ENCODE measurements around the gene PARN. TPM values are rescaled to one million over a fixed set of nuclear protein-coding genes. Genes with fewer than 3 reads are reported as not detected.
"Not testable (repeated sequence)": the region's sequence is repeated elsewhere in the genome, so short reads cannot be mapped to it uniquely, and the experiment has no call there.

The PARN gene
- total RNA-seq, 1 donor from 2014 or later, result 24.5 TPM

DNA sequence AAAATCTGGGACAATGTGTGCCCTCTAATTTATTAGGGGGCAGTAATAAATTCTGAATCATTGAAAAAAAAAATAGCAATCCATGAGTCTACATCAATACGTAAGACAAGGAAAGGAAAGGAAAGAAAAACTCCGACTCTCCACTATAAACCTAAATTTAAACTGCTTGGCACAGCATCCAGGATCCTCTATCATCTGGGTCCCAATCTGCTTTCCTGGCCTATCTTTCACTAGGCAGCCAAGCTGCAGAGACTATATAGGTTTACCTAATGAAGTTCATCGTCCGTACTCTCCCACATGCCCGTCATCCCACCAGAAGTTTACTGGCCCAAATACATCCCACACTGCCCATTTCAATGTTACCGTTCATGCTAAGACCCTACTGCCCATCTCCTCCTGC lies 179.2 kb downstream of the PARN start:
- no peak overlapping the region for H3K9ac ChIP-seq (ENCODE audit: low read depth in 1 of 3, low read length in 3 of 3)
- no peak overlapping the region for H3K4me3 ChIP-seq (ENCODE audit: low read length in 3 of 3)
- H3K36me3 ChIP-seq (ENCODE audit: control insufficient read depth in 3 of 3, insufficient read depth in 3 of 3, low read length in 3 of 3), result peaks cover 0 to 3% (median 0%) of the 10 kb centered on the region in 3 donors
- H3K27ac ChIP-seq (ENCODE audit: low read depth, low read length), result no peak overlapping the region
- peaks cover 1 to 5% (median 3%) of the 10 kb centered on the region in 3 donors for H3K4me1 ChIP-seq (ENCODE audit: control insufficient read depth in 3 of 3, insufficient read depth in 3 of 3, low read length in 3 of 3)
- H3K27me3 ChIP-seq (ENCODE audit: control insufficient read depth in 3 of 3, insufficient read depth in 3 of 3, low read length in 3 of 3), result no peaks in the 10 kb centered on the region
- H3K9me3 ChIP-seq (ENCODE audit: control insufficient read depth in 3 of 3, low read length in 3 of 3), result no peaks in the 10 kb centered on the region

DNA sequence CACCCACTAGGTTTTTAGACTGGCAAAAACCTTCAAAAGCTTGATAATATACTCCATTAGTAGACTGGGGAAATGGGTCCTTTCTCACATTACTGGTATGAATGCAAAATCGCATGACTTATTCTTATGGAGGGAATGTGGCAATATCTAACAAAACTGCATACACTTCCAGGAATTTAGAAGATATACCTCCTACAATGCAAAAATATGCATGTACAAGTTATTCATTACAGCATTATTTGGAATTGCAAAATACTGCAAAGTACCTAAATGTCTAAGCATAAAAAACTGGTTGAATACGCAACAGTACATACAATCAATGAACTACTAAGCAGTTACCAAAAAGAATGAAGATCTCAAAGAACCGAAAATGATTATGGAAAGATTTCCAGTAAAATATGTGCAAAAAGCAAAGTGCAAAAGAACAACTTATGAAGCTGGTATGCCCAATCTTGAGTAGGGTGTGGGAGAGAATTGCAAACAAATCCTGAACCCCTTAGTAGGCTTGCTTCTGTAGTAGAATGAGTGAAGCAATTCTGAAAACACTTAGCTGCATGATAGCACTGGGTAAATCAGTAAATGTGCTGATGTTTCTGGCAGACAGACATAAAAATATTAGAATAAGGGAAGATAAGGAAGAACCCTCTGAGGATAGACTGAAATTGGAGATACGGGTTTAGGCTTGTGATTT lies 180.1 kb downstream of the PARN start:
- no peak overlapping the region for H3K9ac ChIP-seq (ENCODE audit: low read depth in 1 of 3, low read length in 3 of 3)
- peaks cover 0 to 6% (median 3%) of the 10 kb centered on the region in 3 donors for H3K4me1 ChIP-seq (ENCODE audit: control insufficient read depth in 3 of 3, insufficient read depth in 3 of 3, low read length in 3 of 3)
- H3K4me3 ChIP-seq (ENCODE audit: low read length in 3 of 3), result no peak overlapping the region
- H3K27me3 ChIP-seq (ENCODE audit: control insufficient read depth in 3 of 3, insufficient read depth in 3 of 3, low read length in 3 of 3), result no peaks in the 10 kb centered on the region
- no peak overlapping the region for H3K27ac ChIP-seq (ENCODE audit: low read depth, low read length)
- H3K9me3 ChIP-seq (ENCODE audit: control insufficient read depth in 3 of 3, low read length in 3 of 3), result no peaks in the 10 kb centered on the region
- H3K36me3 ChIP-seq (ENCODE audit: control insufficient read depth in 3 of 3, insufficient read depth in 3 of 3, low read length in 3 of 3), result peaks cover 0 to 3% (median 0%) of the 10 kb centered on the region in 3 donors

DNA sequence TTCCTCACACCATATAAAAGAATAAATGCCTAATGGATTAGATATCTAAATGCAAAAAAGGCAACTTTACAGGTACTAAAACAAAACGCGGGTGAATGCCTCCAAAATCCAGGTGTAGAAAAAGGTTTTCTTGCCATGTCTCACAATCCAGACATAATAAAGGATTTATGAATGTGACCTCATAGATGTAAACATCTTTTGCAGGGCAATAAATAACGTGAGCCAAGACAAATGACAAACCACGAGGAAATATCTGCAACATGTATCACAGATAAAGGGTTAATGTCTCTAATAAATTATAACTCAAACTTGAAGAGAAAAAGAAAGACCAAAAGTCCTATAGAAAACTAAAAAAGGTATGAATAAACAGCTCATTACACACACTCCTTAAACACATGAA lies 180.7 kb downstream of the PARN start:
- H3K27ac ChIP-seq (ENCODE audit: low read depth, low read length), result no peak overlapping the region
- H3K4me3 ChIP-seq (ENCODE audit: low read length in 3 of 3), result no peak overlapping the region
- no peaks in the 10 kb centered on the region for H3K27me3 ChIP-seq (ENCODE audit: control insufficient read depth in 3 of 3, insufficient read depth in 3 of 3, low read length in 3 of 3)
- peaks cover 0 to 6% (median 3%) of the 10 kb centered on the region in 3 donors for H3K4me1 ChIP-seq (ENCODE audit: control insufficient read depth in 3 of 3, insufficient read depth in 3 of 3, low read length in 3 of 3)
- peaks cover 0 to 3% (median 0%) of the 10 kb centered on the region in 3 donors for H3K36me3 ChIP-seq (ENCODE audit: control insufficient read depth in 3 of 3, insufficient read depth in 3 of 3, low read length in 3 of 3)
- no peaks in the 10 kb centered on the region for H3K9me3 ChIP-seq (ENCODE audit: control insufficient read depth in 3 of 3, low read length in 3 of 3)
- H3K9ac ChIP-seq (ENCODE audit: low read depth in 1 of 3, low read length in 3 of 3), result no peak overlapping the region

DNA sequence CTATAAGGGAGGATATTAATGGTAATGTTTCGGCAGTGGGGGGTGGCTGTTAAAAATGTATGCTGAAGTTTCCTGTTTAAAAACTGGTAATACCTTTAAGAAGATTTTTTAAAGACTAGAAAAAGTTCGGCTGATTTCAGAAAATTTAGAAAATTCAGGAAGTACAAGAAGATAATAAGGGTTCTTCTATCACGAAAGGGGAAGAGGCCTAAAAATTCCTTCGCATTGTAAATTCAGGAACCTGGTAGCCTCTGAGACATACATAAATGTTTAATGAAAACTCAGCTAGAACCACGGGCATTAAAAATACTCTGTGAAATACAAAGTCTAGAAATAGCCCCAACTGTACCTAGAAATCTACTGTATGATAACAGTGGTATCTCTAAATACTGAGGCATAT lies 181.2 kb downstream of the PARN start:
- Histone ChIP-seq H3K9me3 (ENCODE audit: control insufficient read depth in 3 of 3, low read length in 3 of 3) (no peaks in the 10 kb centered on the region), H3K4me3 (ENCODE audit: low read length in 3 of 3) (no peak overlapping the region), H3K27me3 (ENCODE audit: control insufficient read depth in 3 of 3, insufficient read depth in 3 of 3, low read length in 3 of 3) (no peaks in the 10 kb centered on the region), H3K36me3 (ENCODE audit: control insufficient read depth in 3 of 3, insufficient read depth in 3 of 3, low read length in 3 of 3) (peaks cover 0 to 3% (median 0%) of the 10 kb centered on the region in 3 donors), H3K9ac (ENCODE audit: low read depth in 1 of 3, low read length in 3 of 3) (no peak overlapping the region), H3K27ac (ENCODE audit: low read depth, low read length) (no peak overlapping the region), H3K4me1 (ENCODE audit: control insufficient read depth in 3 of 3, insufficient read depth in 3 of 3, low read length in 3 of 3) (peaks cover 0 to 6% (median 3%) of the 10 kb centered on the region in 3 donors)

DNA sequence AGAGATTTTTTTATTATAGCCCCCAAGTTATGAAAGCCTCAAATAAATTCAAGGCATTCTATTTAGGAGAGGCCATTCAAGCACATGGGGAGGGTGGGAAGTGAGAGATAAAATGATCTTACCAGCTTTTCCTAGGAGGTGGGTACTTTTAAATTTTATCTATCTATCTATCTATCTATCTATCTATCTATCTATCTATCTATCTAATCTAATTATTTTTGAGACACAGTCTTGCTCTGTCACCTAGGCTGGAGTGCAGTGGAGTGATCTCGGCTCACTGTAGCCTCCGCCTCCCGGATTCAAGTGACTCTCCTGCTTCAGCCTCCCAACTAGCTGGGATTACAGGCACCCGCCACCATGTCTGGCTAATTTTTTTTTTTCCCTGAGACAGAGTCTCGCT lies 182.3 kb downstream of the PARN start:
- Histone ChIP-seq H3K27ac (ENCODE audit: low read depth, low read length) (no peak overlapping the region), H3K27me3 (ENCODE audit: control insufficient read depth in 3 of 3, insufficient read depth in 3 of 3, low read length in 3 of 3) (no peaks in the 10 kb centered on the region), H3K9ac (ENCODE audit: low read depth in 1 of 3, low read length in 3 of 3) (no peak overlapping the region), H3K36me3 (ENCODE audit: control insufficient read depth in 3 of 3, insufficient read depth in 3 of 3, low read length in 3 of 3) (peaks cover 0 to 3% (median 0%) of the 10 kb centered on the region in 3 donors), H3K9me3 (ENCODE audit: control insufficient read depth in 3 of 3, low read length in 3 of 3) (no peaks in the 10 kb centered on the region), H3K4me3 (ENCODE audit: low read length in 3 of 3) (no peak overlapping the region), H3K4me1 (ENCODE audit: control insufficient read depth in 3 of 3, insufficient read depth in 3 of 3, low read length in 3 of 3) (peaks cover 0 to 6% (median 3%) of the 10 kb centered on the region in 3 donors)

DNA sequence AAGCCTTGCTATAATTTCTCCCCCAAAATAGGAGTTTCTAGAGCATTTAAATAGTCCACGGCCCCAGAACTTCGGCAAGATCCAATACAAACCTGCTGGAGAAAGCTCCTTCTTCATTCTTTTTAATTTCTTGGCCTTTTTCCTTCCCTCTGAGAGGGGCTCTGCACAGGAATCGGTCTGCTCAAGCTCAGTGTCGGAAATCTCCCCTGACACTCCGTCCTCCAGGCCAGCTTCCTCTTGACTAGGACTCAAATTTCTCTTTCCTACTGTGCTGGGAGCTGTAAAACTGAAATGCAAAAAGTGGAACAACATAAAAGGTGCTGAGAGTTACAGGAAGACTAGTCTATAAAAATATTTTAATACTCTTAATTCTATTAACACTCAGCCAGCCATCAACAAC lies 183.3 kb downstream of the PARN start:
- Histone ChIP-seq H3K9me3 (ENCODE audit: control insufficient read depth in 3 of 3, low read length in 3 of 3) (no peaks in the 10 kb centered on the region), H3K27me3 (ENCODE audit: control insufficient read depth in 3 of 3, insufficient read depth in 3 of 3, low read length in 3 of 3) (no peaks in the 10 kb centered on the region), H3K27ac (ENCODE audit: low read depth, low read length) (no peak overlapping the region), H3K4me3 (ENCODE audit: low read length in 3 of 3) (no peak overlapping the region), H3K36me3 (ENCODE audit: control insufficient read depth in 3 of 3, insufficient read depth in 3 of 3, low read length in 3 of 3) (peaks cover 0 to 3% (median 0%) of the 10 kb centered on the region in 3 donors), H3K4me1 (ENCODE audit: control insufficient read depth in 3 of 3, insufficient read depth in 3 of 3, low read length in 3 of 3) (peaks cover 2 to 11% (median 8%) of the 10 kb centered on the region in 3 donors), H3K9ac (ENCODE audit: low read depth in 1 of 3, low read length in 3 of 3) (peak overlapping the region in 1 of 3 donors; percentile 59)

DNA sequence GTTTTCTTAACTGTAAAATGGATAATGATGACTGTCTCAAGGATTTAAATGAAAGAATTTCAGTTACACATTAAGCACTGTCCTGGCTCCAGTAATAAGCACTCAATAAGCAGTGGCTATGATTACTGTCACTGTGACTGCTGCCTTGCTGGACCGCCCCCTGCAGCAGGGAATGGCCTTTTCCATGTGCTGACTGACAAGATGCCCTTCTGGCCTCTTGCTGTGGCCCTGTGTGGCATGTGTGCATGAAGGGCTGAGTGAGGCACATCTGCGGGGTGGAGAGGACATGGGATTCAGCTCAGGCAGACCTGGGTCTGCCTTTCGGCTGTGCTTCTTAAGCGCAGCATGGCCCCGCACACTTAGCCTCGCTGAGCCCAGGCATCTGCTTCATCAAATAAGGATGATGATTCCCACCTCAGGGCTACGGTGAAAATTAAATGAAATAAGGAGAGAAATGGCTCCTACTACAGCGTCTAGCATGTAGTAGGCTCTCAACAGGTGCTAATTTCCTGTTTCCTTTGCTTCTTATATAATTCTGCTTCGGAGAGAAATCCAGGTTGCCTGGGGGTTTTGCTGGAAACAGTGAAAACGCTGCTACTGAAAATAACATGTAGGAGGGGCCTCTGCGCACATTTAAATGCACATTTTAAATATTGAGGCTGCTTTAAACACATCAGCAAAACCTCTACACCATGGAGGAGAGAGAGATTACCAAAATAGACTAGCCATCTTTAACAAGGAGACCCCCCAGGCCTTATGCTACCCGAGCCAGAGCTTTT lies 183.9 kb downstream of the PARN start:
- H3K9ac ChIP-seq (ENCODE audit: low read depth in 1 of 3, low read length in 3 of 3), result peak overlapping the region in 1 of 3 donors; percentile 59
- no peaks in the 10 kb centered on the region for H3K27me3 ChIP-seq (ENCODE audit: control insufficient read depth in 3 of 3, insufficient read depth in 3 of 3, low read length in 3 of 3)
- H3K4me1 ChIP-seq (ENCODE audit: control insufficient read depth in 3 of 3, insufficient read depth in 3 of 3, low read length in 3 of 3), result peaks cover 6 to 15% (median 14%) of the 10 kb centered on the region in 3 donors
- H3K27ac ChIP-seq (ENCODE audit: low read depth, low read length), result no peak overlapping the region
- no peaks in the 10 kb centered on the region for H3K9me3 ChIP-seq (ENCODE audit: control insufficient read depth in 3 of 3, low read length in 3 of 3)
- H3K36me3 ChIP-seq (ENCODE audit: control insufficient read depth in 3 of 3, insufficient read depth in 3 of 3, low read length in 3 of 3), result peaks cover 0 to 3% (median 0%) of the 10 kb centered on the region in 3 donors
- H3K4me3 ChIP-seq (ENCODE audit: low read length in 3 of 3), result no peak overlapping the region

DNA sequence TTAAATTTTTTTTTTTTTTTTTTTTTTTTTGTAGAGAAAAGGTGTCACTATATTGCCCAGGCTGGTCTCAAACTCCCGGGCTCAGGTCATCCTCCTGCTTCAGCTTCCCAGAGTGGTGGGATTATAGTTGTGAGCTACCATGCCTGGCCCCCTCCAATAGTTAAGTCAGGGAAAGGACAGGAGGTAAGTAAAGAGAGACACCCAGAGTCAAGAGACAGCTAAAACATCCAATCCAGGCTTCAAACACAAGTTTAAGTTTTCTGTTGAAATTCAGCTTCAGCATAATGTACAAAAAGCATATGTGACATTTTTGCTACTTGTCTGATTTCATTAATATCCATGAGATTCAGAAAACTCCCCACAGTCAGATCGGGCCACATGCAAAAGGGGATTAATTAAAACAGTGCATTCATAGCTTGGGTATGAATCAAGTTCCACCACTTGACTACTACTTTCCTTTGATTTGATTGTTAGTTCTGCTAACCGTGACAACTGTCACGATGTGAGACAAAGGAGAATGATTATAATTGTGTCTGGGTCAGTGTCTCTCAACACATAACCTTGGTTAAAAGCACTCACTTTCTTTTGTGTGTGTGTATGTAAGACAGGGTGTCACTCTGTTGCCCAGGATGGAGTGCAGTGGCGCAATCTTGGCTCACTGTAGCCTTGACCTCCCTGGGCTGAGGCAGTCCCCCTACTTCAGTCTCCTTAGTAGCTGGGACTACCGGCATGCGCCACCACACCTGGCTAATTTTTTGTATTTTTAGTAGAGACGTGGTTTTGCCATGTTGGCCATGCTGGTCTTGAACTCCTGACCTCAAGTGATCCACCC lies 184.9 kb downstream of the PARN start:
- H3K4me1 ChIP-seq (ENCODE audit: control insufficient read depth in 3 of 3, insufficient read depth in 3 of 3, low read length in 3 of 3), result peaks cover 6 to 16% (median 15%) of the 10 kb centered on the region in 3 donors
- no peak overlapping the region for H3K4me3 ChIP-seq (ENCODE audit: low read length in 3 of 3)
- H3K9me3 ChIP-seq (ENCODE audit: control insufficient read depth in 3 of 3, low read length in 3 of 3), result no peaks in the 10 kb centered on the region
- H3K27ac ChIP-seq (ENCODE audit: low read depth, low read length), result no peak overlapping the region
- no peaks in the 10 kb centered on the region for H3K27me3 ChIP-seq (ENCODE audit: control insufficient read depth in 3 of 3, insufficient read depth in 3 of 3, low read length in 3 of 3)
- no peak overlapping the region for H3K9ac ChIP-seq (ENCODE audit: low read depth in 1 of 3, low read length in 3 of 3)
- H3K36me3 ChIP-seq (ENCODE audit: control insufficient read depth in 3 of 3, insufficient read depth in 3 of 3, low read length in 3 of 3), result peaks cover 0 to 3% (median 0%) of the 10 kb centered on the region in 3 donors

DNA sequence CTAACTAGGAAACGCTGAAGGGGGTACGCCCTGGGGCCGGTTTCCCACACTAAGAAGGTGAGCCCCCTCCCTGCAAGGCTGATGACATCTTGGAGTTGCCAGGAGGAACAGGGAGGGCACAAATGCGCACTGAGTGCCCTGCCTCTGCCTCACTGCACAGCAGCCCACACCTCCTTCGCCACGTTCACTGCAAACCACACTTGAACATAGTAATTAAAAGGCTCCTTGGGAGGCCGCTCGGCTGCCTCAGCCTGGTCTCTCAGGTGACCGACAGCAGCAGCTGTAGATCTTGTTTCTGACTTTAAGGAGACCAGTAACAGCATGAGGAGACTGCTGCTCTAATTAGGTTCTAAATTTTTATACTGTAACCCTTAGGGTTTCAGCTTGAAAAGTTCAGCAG lies 188.5 kb downstream of the PARN start:
- H3K36me3 ChIP-seq (ENCODE audit: control insufficient read depth in 3 of 3, insufficient read depth in 3 of 3, low read length in 3 of 3); H3K9me3 ChIP-seq (ENCODE audit: control insufficient read depth in 3 of 3, low read length in 3 of 3); H3K27me3 ChIP-seq (ENCODE audit: control insufficient read depth in 3 of 3, insufficient read depth in 3 of 3, low read length in 3 of 3); H3K4me3 ChIP-seq (ENCODE audit: low read length in 3 of 3): not testable (repeated sequence)
- Histone ChIP-seq H3K9ac (ENCODE audit: low read depth in 1 of 3, low read length in 3 of 3) (peak overlapping the region in 2 of 3 donors; percentile 51 to 75), H3K27ac (ENCODE audit: low read depth, low read length) (peak overlapping the region; percentile 69), H3K4me1 (ENCODE audit: control insufficient read depth in 3 of 3, insufficient read depth in 3 of 3, low read length in 3 of 3) (peaks cover 14 to 29% (median 24%) of the 10 kb centered on the region in 3 donors)

Data from skeletal muscle tissue (tissue), 4 donors.